Testis (tissue), 2 donors: ENCODE measurements around the gene ABCC11.

Experiments
- CTCF ChIP-seq, 3 experiments: fragments of 450-650 bp in 2 of 3; fragments of 200-600 bp in 1 of 3; sonication (generic) in 1 of 3; IDR thresholded peaks; one replicate each; pipeline ENCODE4 v1.5.1; 2016 to 2019; ENCODE audit warnings: antibody characterized with exemption in 3 of 3, mild to moderate bottlenecking in 2 of 3, moderate library complexity in 1 of 3
- POLR2A ChIP-seq: fragments of 450-650 bp; IDR thresholded peaks from one replicate; pipeline ENCODE4 v1.6.1; 2017; ENCODE audit warnings: antibody characterized with exemption, mild to moderate bottlenecking, moderate library complexity

GRCh38 chr16:48287239-48287638, 39.9 kb upstream of the ABCC11 start:
- no peak for TF ChIP-seq CTCF (IDR thresholded peaks at IDR 0.05)
- no peak for TF ChIP-seq POLR2A
